WTC11 (cell line): Measurements from ENCODE around the gene SAMD13. TPM values are rescaled to one million over a fixed set of nuclear protein-coding genes. Genes with fewer than 3 reads are reported as not detected.

Experiments used
- ATAC-seq: fragments of 200-7000 bp; cut with Tn5 transposase; 2 replicates; pipeline ENCODE4 v1.10.0; 2021; ENCODE audit warnings: mild to moderate bottlenecking, moderate library complexity
- CTCF ChIA-PET: fragments of 300-600 bp; sonication (Branson Sonifier 250); formaldehyde crosslinking; loops from one replicate; lab custom pipeline; 2021; ENCODE audit warnings: antibody characterized with exemption; lab: Charles Lee
- POLR2A ChIA-PET: fragments of 350-600 bp; sonication (Branson Sonifier 250); formaldehyde crosslinking; loops from one replicate; lab custom pipeline; 2021; ENCODE audit warnings: antibody characterized with exemption; lab: Charles Lee
- DNase-seq: peaks from one replicate; pipeline ENCODE4 v3.0.0; 2021; ENCODE audit warnings: low spot score
- H3K27ac Mint-ChIP-seq: 2 replicates; pipeline ENCODE4 v1.8.0; 2021; ENCODE audit warnings: mixed read lengths
- H3K27me3 Mint-ChIP-seq: 2 replicates; pipeline ENCODE4 v1.8.0; 2021; ENCODE audit warnings: low read depth, mild to moderate bottlenecking, moderate library complexity, mixed read lengths
- H3K36me3 Mint-ChIP-seq: 2 replicates; pipeline ENCODE4 v1.8.0; 2021; ENCODE audit warnings: mixed read lengths
- H3K4me1 Mint-ChIP-seq: 2 replicates; pipeline ENCODE4 v1.8.0; 2022; ENCODE audit warnings: mixed read lengths
- H3K4me3 Mint-ChIP-seq: 2 replicates; pipeline ENCODE4 v1.8.0; 2021; ENCODE audit warnings: mild to moderate bottlenecking, moderate library complexity, mixed read lengths
- H3K9me3 Mint-ChIP-seq: 2 replicates; pipeline ENCODE4 v1.8.0; 2021; ENCODE audit warnings: mixed read lengths
- ARID4B ChIP-seq: sonication (generic); formaldehyde crosslinking; IDR thresholded peaks from 2 replicates; pipeline ENCODE4 v1.8.0; 2023; ENCODE audit warnings: missing genetic modification reagents, mild to moderate bottlenecking, borderline replicate concordance
- ATF1 ChIP-seq: sonication (generic); formaldehyde crosslinking; IDR thresholded peaks from 2 replicates; pipeline ENCODE4 v1.8.1; 2023; ENCODE audit warnings: mild to moderate bottlenecking, moderate library complexity, missing genetic modification reagents
- ATF2 ChIP-seq: sonication (generic); formaldehyde crosslinking; IDR thresholded peaks from 2 replicates; pipeline ENCODE4 v1.8.1; 2022; ENCODE audit warnings: low read depth, missing genetic modification reagents, borderline replicate concordance
- E2F4 ChIP-seq: sonication (generic); formaldehyde crosslinking; IDR thresholded peaks from 2 replicates; pipeline ENCODE4 v1.8.1; 2022; ENCODE audit warnings: low read depth, mild to moderate bottlenecking, moderate library complexity, missing genetic modification reagents, borderline replicate concordance
- ERG ChIP-seq: fragments of 250-450 bp; sonication (Bioruptor Pico); IDR thresholded peaks from 2 replicates; pipeline ENCODE4 v1.8.0; 2021; ENCODE audit warnings: mild to moderate bottlenecking
- ETV6 ChIP-seq: sonication (generic); formaldehyde crosslinking; IDR thresholded peaks from 2 replicates; pipeline ENCODE4 v1.8.1; 2022; ENCODE audit warnings: mild to moderate bottlenecking, missing genetic modification reagents
- FOXK1 ChIP-seq: sonication (generic); formaldehyde crosslinking; IDR thresholded peaks from 2 replicates; pipeline ENCODE4 v1.8.0; 2022; ENCODE audit warnings: mild to moderate bottlenecking, moderate library complexity, missing genetic modification reagents
- GABPB1 ChIP-seq: sonication (generic); formaldehyde crosslinking; IDR thresholded peaks from 2 replicates; pipeline ENCODE4 v1.8.1; 2023; ENCODE audit warnings: mild to moderate bottlenecking, missing genetic modification reagents
- HMGXB4 ChIP-seq: sonication (generic); formaldehyde crosslinking; IDR thresholded peaks from 2 replicates; pipeline ENCODE4 v1.8.1; 2023; ENCODE audit warnings: mild to moderate bottlenecking, moderate library complexity, missing genetic modification reagents
- IRF2 ChIP-seq: sonication (generic); formaldehyde crosslinking; IDR thresholded peaks from 2 replicates; pipeline ENCODE4 v1.8.0; 2022; ENCODE audit warnings: low read depth, missing genetic modification reagents, borderline replicate concordance
- MYBL2 ChIP-seq: sonication (generic); formaldehyde crosslinking; IDR thresholded peaks from 2 replicates; pipeline ENCODE4 v1.8.1; 2023; ENCODE audit warnings: mild to moderate bottlenecking, moderate library complexity, missing genetic modification reagents
- NFATC4 ChIP-seq: fragments of 250-450 bp; sonication (Bioruptor Pico); IDR thresholded peaks from 2 replicates; pipeline ENCODE4 v1.9.0; 2021; ENCODE audit warnings: mild to moderate bottlenecking
- NR1H2 ChIP-seq: sonication (generic); formaldehyde crosslinking; IDR thresholded peaks from 2 replicates; pipeline ENCODE4 v1.9.0; 2021; ENCODE audit warnings: mild to moderate bottlenecking, moderate library complexity, missing genetic modification reagents
- ZNF121 ChIP-seq: sonication (generic); formaldehyde crosslinking; IDR thresholded peaks from 2 replicates; pipeline ENCODE4 v1.8.0; 2023; ENCODE audit warnings: missing genetic modification reagents
- ZNF138 ChIP-seq: sonication (generic); formaldehyde crosslinking; conservative IDR thresholded peaks from 2 replicates; pipeline ENCODE4 v1.8.1; 2022; ENCODE audit warnings: mild to moderate bottlenecking, moderate library complexity, missing genetic modification reagents
- ZNF219 ChIP-seq: sonication (generic); formaldehyde crosslinking; IDR thresholded peaks from 2 replicates; pipeline ENCODE4 v1.8.0; 2023; ENCODE audit warnings: missing genetic modification reagents, mild to moderate bottlenecking, borderline replicate concordance
- ZNF425 ChIP-seq: fragments of 250-450 bp; sonication (Bioruptor Pico); conservative IDR thresholded peaks from 2 replicates; pipeline ENCODE4 v1.9.0; 2021; ENCODE audit warnings: mild to moderate bottlenecking
- total RNA-seq: library from RNA; stranded (reverse); gene quantifications from 3 replicates; pipeline ENCODE4 v1.2.3, GENCODE V29; 2021

SAMD13 gene
- total RNA-seq, 1 experiment from 2014 or later = 1.8 TPM

- 0 out of 2 replicates have a peak, but pooled peaks cover 9% of the 10 kb centered on the region for H3K9me3 Mint-ChIP-seq
- H3K27ac Mint-ChIP-seq = peak overlapping the region; percentile 91
- DNase-seq = no peak
- H3K4me3 Mint-ChIP-seq = peak overlapping the region; percentile 62
- ATAC-seq = no peak
- H3K27me3 Mint-ChIP-seq = no peaks in the 10 kb centered on the region
- no peaks in the 10 kb centered on the region for H3K36me3 Mint-ChIP-seq
- no peak for TF ChIP-seq ERG (CRISPR knock-in tag)
- TF ChIP-seq ZNF121 (CRISPR knock-in tag) = no peak
- TF ChIP-seq ETV6 (CRISPR knock-in tag) = no peak
- peaks cover 45% of the 10 kb centered on the region for H3K4me1 Mint-ChIP-seq
- ChIA-PET CTCF (interaction anchor here (1.2 kb wide), 1 partner anchor 421 kb away, joined by 3 read pairs; no protein-coding TSS in a partner anchor), POLR2A (no interaction called here)
Observed at GRCh38 chr1:84303314-84303830, 1.9 kb downstream of the SAMD13 start.

- no peak for DNase-seq
- ChIA-PET POLR2A (no interaction called here), CTCF (no interaction called here)
- Mint-ChIP-seq H3K4me3 (no peak overlapping the region), H3K4me1 (peaks cover 13% of the 10 kb centered on the region), H3K36me3 (no peaks in the 10 kb centered on the region), H3K27me3 (no peaks in the 10 kb centered on the region), H3K9me3 (0 out of 2 replicates have a peak, but pooled peaks cover 9% of the 10 kb centered on the region), H3K27ac (no peak overlapping the region)
- ATAC-seq = no peak
- TF ChIP-seq GABPB1 (CRISPR knock-in tag) = no peak
- TF ChIP-seq ATF1 (CRISPR knock-in tag) = no peak
- TF ChIP-seq NR1H2 (CRISPR knock-in tag) = no peak
- TF ChIP-seq IRF2 (CRISPR knock-in tag) = no peak
- TF ChIP-seq NFATC4 (CRISPR knock-in tag) = no peak
- no peak for TF ChIP-seq ZNF138 (CRISPR knock-in tag)
Observed at GRCh38 chr1:84307398-84307797, 5.9 kb downstream of the SAMD13 start.

GRCh38 chr1:84311296-84311695, 9.8 kb downstream of the SAMD13 start:
- peaks cover 12% of the 10 kb centered on the region for H3K9me3 Mint-ChIP-seq
- no peaks in the 10 kb centered on the region for H3K4me1 Mint-ChIP-seq
- H3K27ac Mint-ChIP-seq = no peak overlapping the region
- ChIA-PET CTCF (no interaction called here), POLR2A (no interaction called here)
- DNase-seq = no peak
- H3K27me3 Mint-ChIP-seq = no peaks in the 10 kb centered on the region; the same call in 1 of the 2 replicates
- H3K4me3 Mint-ChIP-seq = no peak overlapping the region
- TF ChIP-seq E2F4 (CRISPR knock-in tag) = no peak
- no peak for TF ChIP-seq ZNF425 (CRISPR knock-in tag)
- TF ChIP-seq HMGXB4 (CRISPR knock-in tag) = no peak
- TF ChIP-seq MYBL2 (CRISPR knock-in tag) = no peak
- TF ChIP-seq ATF2 = no peak
- no peak for TF ChIP-seq ZNF219 (CRISPR knock-in tag)
- TF ChIP-seq ARID4B (CRISPR knock-in tag) = no peak
- no peak for TF ChIP-seq FOXK1
- ATAC-seq = no peak
- H3K36me3 Mint-ChIP-seq = no peaks in the 10 kb centered on the region
